HFFc6 (cell line): ENCODE results near the gene PARD3B. TPM values are rescaled to one million over a fixed set of nuclear protein-coding genes. Genes with fewer than 3 reads are reported as not detected.

ENCODE experiments used
- DNase-seq: peaks from one replicate; pipeline ENCODE4 v3.0.0-alpha.2; 2018
- H3K27ac Mint-ChIP-seq: 2 replicates; pipeline ENCODE4 v1.8.0; 2020; ENCODE audit warnings: mild to moderate bottlenecking, mixed read lengths
- H3K27me3 Mint-ChIP-seq: 2 replicates; pipeline ENCODE4 v1.8.0; 2021; ENCODE audit warnings: mild to moderate bottlenecking, moderate library complexity, mixed read lengths; ENCODE audit not compliant: insufficient read depth
- H3K36me3 Mint-ChIP-seq: 2 replicates; pipeline ENCODE4 v1.8.0; 2021; ENCODE audit warnings: low read depth, mixed read lengths
- H3K4me1 Mint-ChIP-seq: 2 replicates; pipeline ENCODE4 v1.8.0; 2020; ENCODE audit warnings: low read depth, mixed read lengths
- H3K4me3 Mint-ChIP-seq: 2 replicates; pipeline ENCODE4 v1.8.0; 2020; ENCODE audit warnings: mild to moderate bottlenecking, moderate library complexity, mixed read lengths
- H3K9me3 Mint-ChIP-seq: 2 replicates; pipeline ENCODE4 v1.8.0; 2020; ENCODE audit warnings: mild to moderate bottlenecking, mixed read lengths
- total RNA-seq, 6 experiments: library from RNA; stranded (reverse); fragmentation: NEBNext Ultra II Directional; extraction: Animal tissue kit (Norgen Biotek cat#: 25700); gene quantifications; 2 replicates in 1 of 6; 3 replicates in 5 of 6; pipeline ENCODE4 v1.2.3, GENCODE V29; 2021
- TF ChIP-seq, protein P1 (sequence below): fragments of 200-600 bp; sonication (generic); IDR thresholded peaks from 2 replicates; pipeline ENCODE4 v1.5.0; 2021; ENCODE audit warnings: antibody characterized with exemption, mild to moderate bottlenecking

PARD3B gene
- total RNA-seq, 6 experiments from 2014 or later = 14.0 to 22.4 (median 15.3) TPM

DNA sequence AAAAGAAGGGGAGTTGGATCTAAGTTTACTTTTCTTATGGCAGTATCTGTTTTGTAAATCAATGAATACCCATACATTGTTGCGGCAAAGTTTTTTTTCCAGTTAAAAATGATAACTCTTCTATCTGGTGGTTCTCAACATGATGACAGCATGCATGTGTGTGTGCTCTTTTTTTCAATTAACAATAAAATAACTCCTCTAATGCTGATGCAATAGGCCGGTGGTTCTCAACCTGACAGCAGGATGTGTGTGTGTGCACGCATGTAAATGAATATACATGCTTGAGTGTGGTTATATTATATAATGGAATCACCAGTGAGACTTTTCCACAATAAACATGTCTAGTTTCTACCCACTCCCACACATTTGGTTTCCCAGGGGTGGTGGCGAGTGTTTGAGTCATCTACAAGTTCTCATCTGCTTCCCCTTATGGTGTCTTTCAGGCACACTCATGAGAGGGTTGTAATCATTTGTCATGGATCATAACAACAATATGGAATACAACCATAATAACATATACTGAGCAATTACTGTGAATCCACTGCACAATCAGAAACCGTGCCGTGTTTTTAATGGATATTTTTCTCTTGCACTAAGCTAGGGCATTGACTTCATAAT lies 31.2 kb downstream of the PARD3B start:
- TF ChIP-seq, protein P1, sequence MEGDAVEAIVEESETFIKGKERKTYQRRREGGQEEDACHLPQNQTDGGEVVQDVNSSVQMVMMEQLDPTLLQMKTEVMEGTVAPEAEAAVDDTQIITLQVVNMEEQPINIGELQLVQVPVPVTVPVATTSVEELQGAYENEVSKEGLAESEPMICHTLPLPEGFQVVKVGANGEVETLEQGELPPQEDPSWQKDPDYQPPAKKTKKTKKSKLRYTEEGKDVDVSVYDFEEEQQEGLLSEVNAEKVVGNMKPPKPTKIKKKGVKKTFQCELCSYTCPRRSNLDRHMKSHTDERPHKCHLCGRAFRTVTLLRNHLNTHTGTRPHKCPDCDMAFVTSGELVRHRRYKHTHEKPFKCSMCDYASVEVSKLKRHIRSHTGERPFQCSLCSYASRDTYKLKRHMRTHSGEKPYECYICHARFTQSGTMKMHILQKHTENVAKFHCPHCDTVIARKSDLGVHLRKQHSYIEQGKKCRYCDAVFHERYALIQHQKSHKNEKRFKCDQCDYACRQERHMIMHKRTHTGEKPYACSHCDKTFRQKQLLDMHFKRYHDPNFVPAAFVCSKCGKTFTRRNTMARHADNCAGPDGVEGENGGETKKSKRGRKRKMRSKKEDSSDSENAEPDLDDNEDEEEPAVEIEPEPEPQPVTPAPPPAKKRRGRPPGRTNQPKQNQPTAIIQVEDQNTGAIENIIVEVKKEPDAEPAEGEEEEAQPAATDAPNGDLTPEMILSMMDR = no peak
- H3K27me3 Mint-ChIP-seq = peaks cover 1% of the 10 kb centered on the region; the same call in 1 of the 2 replicates

DNA sequence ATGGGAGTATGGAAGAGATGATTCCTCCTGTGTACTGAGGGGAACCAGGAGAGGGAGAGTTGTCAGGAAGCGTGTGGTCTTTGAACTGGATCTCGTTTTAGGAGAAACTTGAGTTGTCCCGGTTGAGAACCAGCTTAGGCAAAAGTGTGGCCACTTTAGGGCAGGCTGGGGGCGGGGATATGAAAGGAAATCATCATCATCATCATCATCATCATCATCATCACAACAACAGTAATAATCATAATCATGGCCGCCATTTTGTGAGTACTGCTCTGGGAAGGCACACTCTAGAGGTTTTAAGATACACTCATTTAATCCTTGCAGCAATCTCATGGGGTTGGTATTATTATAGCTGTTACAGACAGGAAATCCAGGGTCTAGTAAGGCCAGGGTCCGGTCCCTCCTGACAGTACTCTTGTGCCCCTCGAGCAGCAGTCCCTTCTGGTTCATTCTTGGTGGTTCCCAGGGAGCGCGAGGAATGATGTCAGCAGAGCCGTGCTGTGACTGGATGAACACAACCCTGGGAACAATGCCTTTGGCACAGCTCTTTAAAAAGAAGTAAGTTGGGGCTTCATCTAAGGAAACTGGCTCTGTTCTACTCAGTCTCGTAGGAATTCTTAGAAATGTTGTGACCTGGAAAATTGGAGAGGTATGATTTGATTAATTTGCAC lies 33.8 kb downstream of the PARD3B start:
- no peak for DNase-seq
- Mint-ChIP-seq H3K4me1 (peaks cover 15% of the 10 kb centered on the region), H3K27me3 (peaks cover 1% of the 10 kb centered on the region; the same call in 1 of the 2 replicates), H3K36me3 (peaks cover 9% of the 10 kb centered on the region; the same call in 1 of the 2 replicates), H3K27ac (no peak overlapping the region; the same call in 1 of the 2 replicates), H3K9me3 (no peaks in the 10 kb centered on the region), H3K4me3 (no peak overlapping the region)
- TF ChIP-seq, protein P1 = no peak

More for the DNA sequence above, 31.2 kb downstream of the PARD3B start:
- Mint-ChIP-seq H3K27ac (no peak overlapping the region), H3K36me3 (peaks cover 9% of the 10 kb centered on the region; the same call in 1 of the 2 replicates), H3K9me3 (no peaks in the 10 kb centered on the region), H3K4me3 (no peak overlapping the region), H3K4me1 (peaks cover 17% of the 10 kb centered on the region)
- no peak for DNase-seq

DNA sequence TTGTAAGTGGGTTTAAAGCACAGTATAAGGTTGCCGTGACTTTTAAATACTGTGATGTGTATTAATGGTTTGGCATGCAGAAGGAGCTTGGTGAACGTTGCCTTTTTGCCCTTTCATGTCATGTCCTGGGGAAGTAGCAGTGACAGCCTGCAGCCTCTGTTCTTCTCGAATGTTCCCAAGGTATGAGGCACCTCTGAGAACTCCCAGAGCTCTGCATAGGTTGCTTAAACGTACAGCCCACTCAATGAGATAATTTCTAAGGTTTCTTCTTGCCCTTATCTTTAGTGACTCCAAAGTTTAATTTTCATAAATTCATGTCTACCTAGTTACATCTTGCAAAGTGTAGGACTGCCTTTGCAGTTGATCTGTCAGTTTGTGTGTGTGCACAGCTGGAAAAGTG lies 36.7 kb downstream of the PARD3B start:
- H3K4me1 Mint-ChIP-seq = peaks cover 4% of the 10 kb centered on the region; the same call in 1 of the 2 replicates
- H3K9me3 Mint-ChIP-seq = no peaks in the 10 kb centered on the region
- DNase-seq = no peak
- H3K27me3 Mint-ChIP-seq = peaks cover 1% of the 10 kb centered on the region; the same call in 1 of the 2 replicates
- H3K36me3 Mint-ChIP-seq = peaks cover 9% of the 10 kb centered on the region; the same call in 1 of the 2 replicates
- TF ChIP-seq, protein P1 = no peak
- H3K27ac Mint-ChIP-seq = no peak overlapping the region
- no peak overlapping the region for H3K4me3 Mint-ChIP-seq

DNA sequence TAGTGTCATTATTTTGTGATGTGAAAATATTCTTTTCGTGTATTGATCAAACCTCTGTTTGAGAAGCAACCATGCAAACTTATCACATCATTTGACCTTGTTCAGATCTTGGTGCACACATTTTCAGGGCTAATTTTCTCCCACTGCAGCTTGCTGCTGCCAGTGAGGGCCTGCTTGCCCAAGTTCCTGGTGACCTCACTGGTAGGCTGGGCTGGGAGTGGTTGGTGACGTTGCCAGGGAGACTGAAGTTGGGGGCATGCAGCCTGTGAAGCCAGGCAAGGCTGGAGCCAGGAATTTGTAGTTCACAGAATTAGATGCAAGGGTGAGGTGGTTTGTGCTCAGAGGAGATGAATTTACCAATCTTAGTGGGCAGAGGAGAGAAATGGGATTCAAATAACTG lies 38.5 kb downstream of the PARD3B start:
- Mint-ChIP-seq H3K9me3 (no peaks in the 10 kb centered on the region), H3K4me1 (peaks cover 4% of the 10 kb centered on the region; the same call in 1 of the 2 replicates), H3K4me3 (no peak overlapping the region), H3K36me3 (peaks cover 6% of the 10 kb centered on the region), H3K27me3 (peaks cover under 1% of the 10 kb centered on the region; the same call in 1 of the 2 replicates), H3K27ac (no peak overlapping the region)
- TF ChIP-seq, protein P1 = no peak
- no peak for DNase-seq

DNA sequence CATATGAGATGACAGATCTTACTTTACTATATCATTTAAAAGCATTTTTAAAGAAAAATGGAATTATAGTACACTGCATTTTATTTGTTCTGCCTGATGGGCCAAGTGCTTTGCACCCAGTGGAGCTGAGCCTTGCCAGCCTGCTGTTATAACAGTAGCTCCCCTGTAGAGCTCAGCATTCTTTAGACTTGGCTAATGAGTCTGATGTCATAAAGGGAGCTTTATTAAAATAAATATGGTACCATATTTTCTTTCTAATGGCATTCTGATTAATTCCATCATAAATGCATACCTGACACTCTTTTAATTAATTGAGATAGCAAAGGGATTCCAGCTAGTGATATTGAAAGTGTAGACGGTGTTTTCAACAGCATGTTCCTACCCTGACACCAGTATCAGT lies 40.7 kb downstream of the PARD3B start:
- H3K4me1 Mint-ChIP-seq = peaks cover 10% of the 10 kb centered on the region; the same call in 1 of the 2 replicates
- no peak for DNase-seq
- H3K9me3 Mint-ChIP-seq = peaks cover 7% of the 10 kb centered on the region
- TF ChIP-seq, protein P1 = no peak
- H3K4me3 Mint-ChIP-seq = no peak overlapping the region
- no peak overlapping the region for H3K27ac Mint-ChIP-seq
- no peaks in the 10 kb centered on the region for H3K27me3 Mint-ChIP-seq
- peaks cover 18% of the 10 kb centered on the region for H3K36me3 Mint-ChIP-seq
